Activated CD8-positive, alpha-beta memory T cell treated with anti-CD3 and anti-CD28 coated beads, Interleukin-2, amount 10 ng/mL, durations not matched to agents 7 days and 5 days (primary cell): ENCODE measurements around the gene CD163. TPM values are rescaled to one million over a fixed set of nuclear protein-coding genes. Genes with fewer than 3 reads are reported as not detected.
"Not testable (repeated sequence)": the region's sequence is repeated elsewhere in the genome, so short reads cannot be mapped to it uniquely, and the experiment has no call there.

ENCODE experiments used
- ATAC-seq: fragments of 150-1000 bp; cut with Tn5 transposase; one replicate; pipeline ENCODE4 v1.10.0; 2021; ENCODE audit warnings: moderate library complexity
- CTCF ChIA-PET: fragments of 350-600 bp; sonication (Branson Sonifier 250); formaldehyde crosslinking; loops from one replicate; lab custom pipeline; 2021; ENCODE audit warnings: antibody characterized with exemption; lab: Charles Lee
- DNase-seq: peaks from one replicate; pipeline ENCODE4 v3.0.0-alpha.2; 2020
- H3K27ac Mint-ChIP-seq: one replicate; pipeline ENCODE4 v1.8.0; 2021; ENCODE audit warnings: mild to moderate bottlenecking, mixed read lengths
- H3K27me3 Mint-ChIP-seq: one replicate; pipeline ENCODE4 v1.8.0; 2021; ENCODE audit warnings: mixed read lengths
- H3K36me3 Mint-ChIP-seq: one replicate; pipeline ENCODE4 v1.8.0; 2021; ENCODE audit warnings: mild to moderate bottlenecking, mixed read lengths
- H3K4me1 Mint-ChIP-seq: one replicate; pipeline ENCODE4 v1.8.0; 2021; ENCODE audit warnings: mixed read lengths
- H3K4me3 Mint-ChIP-seq: one replicate; pipeline ENCODE4 v1.8.0; 2021; ENCODE audit warnings: mild to moderate bottlenecking, moderate library complexity, mixed read lengths
- H3K9me3 Mint-ChIP-seq: one replicate; pipeline ENCODE4 v1.8.0; 2022; ENCODE audit warnings: low read depth, mixed read lengths
- total RNA-seq, 2 experiments: library from RNA; stranded (reverse); gene quantifications; one replicate each; pipeline ENCODE4 v1.2.3, GENCODE V29; 2021

CD163 gene
- not detected for total RNA-seq

DNA sequence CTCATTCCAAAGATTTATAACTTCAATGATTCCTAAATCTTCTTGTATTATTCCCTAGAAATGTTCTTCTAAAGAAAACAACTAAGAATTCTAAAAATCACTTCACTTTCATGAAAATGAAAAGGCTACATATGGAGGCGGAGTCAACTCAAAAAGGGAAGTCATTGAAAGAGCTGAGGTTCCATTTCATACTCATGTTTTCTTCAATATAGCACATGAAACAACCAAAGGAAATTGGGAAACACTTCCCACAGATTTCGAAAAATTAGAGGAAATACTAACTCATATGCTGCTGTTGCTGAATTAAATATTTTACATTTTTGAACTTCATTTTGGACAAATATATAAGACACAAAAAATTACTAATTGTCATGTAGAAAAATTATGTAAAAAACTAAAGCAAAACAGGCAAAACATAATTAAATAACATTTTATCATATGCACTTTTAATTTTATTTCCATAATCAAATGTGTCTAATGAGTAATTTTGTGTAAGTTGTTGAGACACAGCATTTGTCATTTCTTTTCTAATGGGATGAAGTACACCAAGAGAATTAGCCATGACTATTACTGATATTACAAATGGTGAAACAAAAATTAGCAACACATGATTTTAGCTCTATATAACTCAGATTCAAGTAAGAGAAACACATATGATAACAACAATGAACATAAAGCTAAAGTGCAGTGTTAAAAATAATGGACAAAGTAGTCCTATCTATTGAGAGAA is at the start of gene CD163:
TSS of gene CD163 (minus strand) at position 92 of the 730 bp plus-strand sequence. CDS start at position 5, 87 bp downstream.
- Mint-ChIP-seq H3K36me3 (no peaks in the 10 kb centered on the region), H3K4me1 (no peaks in the 10 kb centered on the region), H3K4me3 (no peak within 1 kb of the TSS), H3K9me3 (no peaks in the 10 kb centered on the region), H3K27me3 (peaks cover 29% of the 10 kb centered on the region), H3K27ac (no peak within 1 kb of the TSS)
- ATAC-seq: no peak
- CTCF ChIA-PET: no interaction called here
- no peak for DNase-seq

GRCh38 chr12:7542813-7543212 is 39.2 kb upstream of the CD163 start:
- H3K4me3 Mint-ChIP-seq: no peak overlapping the region

GRCh38 chr12:7542046-7542445 is 38.5 kb upstream of the CD163 start:
- CTCF ChIA-PET: no interaction called here
- no peak overlapping the region for H3K27ac Mint-ChIP-seq
- no peak for ATAC-seq
- peaks cover 25% of the 10 kb centered on the region for H3K27me3 Mint-ChIP-seq
- H3K9me3 Mint-ChIP-seq: no peaks in the 10 kb centered on the region
- no peak overlapping the region for H3K4me3 Mint-ChIP-seq
- H3K4me1 Mint-ChIP-seq: no peaks in the 10 kb centered on the region
- no peaks in the 10 kb centered on the region for H3K36me3 Mint-ChIP-seq
- DNase-seq: no peak

More at GRCh38 chr12:7542813-7543212, 39.2 kb upstream of the CD163 start:
- no peak for DNase-seq
- H3K4me1 Mint-ChIP-seq: no peaks in the 10 kb centered on the region
- CTCF ChIA-PET: no interaction called here
- H3K36me3 Mint-ChIP-seq: no peaks in the 10 kb centered on the region
- H3K27me3 Mint-ChIP-seq: peaks cover 25% of the 10 kb centered on the region
- no peak overlapping the region for H3K27ac Mint-ChIP-seq
- no peak for ATAC-seq
- H3K9me3 Mint-ChIP-seq: no peaks in the 10 kb centered on the region

DNA sequence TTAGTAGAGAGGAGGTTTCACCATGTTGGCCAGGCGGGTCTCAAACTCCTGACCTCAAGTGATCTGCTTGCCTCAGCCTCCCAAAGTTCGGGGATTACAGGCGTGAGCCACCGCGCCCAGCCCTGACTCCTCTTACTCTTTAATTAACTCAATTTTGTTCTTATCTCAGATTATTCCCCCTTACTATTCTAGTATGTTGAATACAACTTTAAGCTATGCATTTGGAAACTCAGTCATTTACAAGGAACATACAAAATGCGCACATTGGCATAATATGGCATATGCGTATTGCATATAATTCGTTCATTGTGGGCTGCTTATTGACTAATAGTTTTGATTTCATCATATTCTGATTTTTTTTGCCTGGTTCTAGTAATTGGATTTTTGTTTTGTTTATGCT is 10.8 kb upstream of the CD163 start:
- no peaks in the 10 kb centered on the region for H3K36me3 Mint-ChIP-seq
- peaks cover 32% of the 10 kb centered on the region for H3K27me3 Mint-ChIP-seq
- peaks cover 1% of the 10 kb centered on the region for H3K9me3 Mint-ChIP-seq
- CTCF ChIA-PET: no interaction called here
- ATAC-seq: no peak
- DNase-seq: no peak
- H3K4me1 Mint-ChIP-seq: no peaks in the 10 kb centered on the region
- H3K27ac Mint-ChIP-seq: no peak overlapping the region
- H3K4me3 Mint-ChIP-seq: no peak overlapping the region

DNA sequence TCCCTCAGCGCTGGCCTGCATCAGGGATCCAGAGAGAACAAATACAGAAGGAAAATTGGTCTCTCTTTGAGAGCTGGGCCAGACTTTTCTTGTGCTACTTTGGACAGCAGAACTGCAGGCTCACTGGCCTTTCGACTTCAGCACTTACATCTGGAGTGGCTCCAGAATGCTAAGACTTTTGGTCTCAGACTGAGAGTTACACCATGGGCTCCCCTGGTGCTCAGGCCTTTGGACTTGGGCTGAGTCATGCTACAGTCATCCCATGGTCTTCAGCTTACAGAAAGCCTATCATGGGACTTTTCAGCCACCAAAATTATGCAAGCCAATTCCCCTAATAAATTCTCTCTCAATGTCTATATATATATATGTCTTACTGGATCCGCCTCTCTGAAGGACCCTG is 9.0 kb upstream of the CD163 start:
- Mint-ChIP-seq H3K4me1 (no peaks in the 10 kb centered on the region), H3K27me3 (peaks cover 26% of the 10 kb centered on the region), H3K4me3 (no peak overlapping the region), H3K9me3 (peaks cover 1% of the 10 kb centered on the region), H3K27ac (no peak overlapping the region), H3K36me3 (no peaks in the 10 kb centered on the region)
- ATAC-seq (no peak), DNase-seq (no peak)
- CTCF ChIA-PET: interaction anchor here (1.0 to 1.8 kb wide), 2 partner anchors 11 to 14 kb away, joined by 3 read pairs; no protein-coding TSS in a partner anchor

- H3K4me1 Mint-ChIP-seq, H3K9me3 Mint-ChIP-seq, DNase-seq, H3K4me3 Mint-ChIP-seq, ATAC-seq, H3K36me3 Mint-ChIP-seq, H3K27ac Mint-ChIP-seq: not testable (repeated sequence)
- peaks cover 17% of the 10 kb centered on the region for H3K27me3 Mint-ChIP-seq
- CTCF ChIA-PET: interaction anchor here (1.3 kb wide), 1 partner anchor 128 kb away, joined by 3 read pairs; no protein-coding TSS in a partner anchor
Measured at GRCh38 chr12:7509793-7510470, 6.4 kb upstream of the CD163 start.

GRCh38 chr12:7502612-7503011 is 965 bp downstream of the CD163 start:
- H3K4me1 Mint-ChIP-seq: no peaks in the 10 kb centered on the region
- H3K36me3 Mint-ChIP-seq: no peaks in the 10 kb centered on the region
- CTCF ChIA-PET: no interaction called here
- no peaks in the 10 kb centered on the region for H3K9me3 Mint-ChIP-seq
- H3K27me3 Mint-ChIP-seq: peaks cover 39% of the 10 kb centered on the region
- ATAC-seq: no peak
- no peak overlapping the region for H3K27ac Mint-ChIP-seq
- DNase-seq: no peak
- H3K4me3 Mint-ChIP-seq: no peak overlapping the region

- peaks cover 40% of the 10 kb centered on the region for H3K27me3 Mint-ChIP-seq
- no peaks in the 10 kb centered on the region for H3K4me1 Mint-ChIP-seq
- DNase-seq (no peak), ATAC-seq (no peak)
- no peaks in the 10 kb centered on the region for H3K36me3 Mint-ChIP-seq
- no peaks in the 10 kb centered on the region for H3K9me3 Mint-ChIP-seq
- H3K4me3 Mint-ChIP-seq: no peak overlapping the region
- no peak overlapping the region for H3K27ac Mint-ChIP-seq
- CTCF ChIA-PET: interaction anchor here (1.0 kb wide), 1 partner anchor 10 kb away, joined by 3 read pairs; no protein-coding TSS in a partner anchor
Measured at GRCh38 chr12:7501031-7501588, 2.5 kb downstream of the CD163 start.

- Mint-ChIP-seq H3K9me3 (no peaks in the 10 kb centered on the region), H3K36me3 (no peaks in the 10 kb centered on the region), H3K4me3 (no peak overlapping the region), H3K4me1 (no peaks in the 10 kb centered on the region), H3K27me3 (peaks cover 49% of the 10 kb centered on the region), H3K27ac (no peak overlapping the region)
- DNase-seq (no peak), ATAC-seq (no peak)
- CTCF ChIA-PET: interaction anchor here (0.6 to 1.4 kb wide), 2 partner anchors 13 to 22 kb away, joined by 3 read pairs; no protein-coding TSS in a partner anchor
Measured at GRCh38 chr12:7499636-7500035, 3.9 kb downstream of the CD163 start.

DNA sequence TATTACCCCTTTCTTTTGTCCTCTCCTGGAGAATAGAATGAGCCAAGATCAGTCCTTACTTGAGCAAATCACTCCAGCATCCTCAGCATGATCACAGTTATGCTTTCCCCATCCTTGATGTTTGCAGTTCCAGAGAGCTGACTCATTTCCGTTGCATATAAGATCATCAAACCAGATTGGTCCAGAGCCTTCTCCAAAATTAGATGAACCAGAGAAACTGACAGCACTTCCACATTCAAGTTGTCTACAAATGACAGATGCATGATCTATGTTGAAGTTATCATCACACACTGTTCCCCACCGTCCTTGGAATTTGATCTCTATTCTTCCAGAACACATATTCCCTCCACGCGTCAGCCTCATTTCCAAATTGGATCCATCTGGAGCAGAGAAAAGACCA is 4.8 kb downstream of the CD163 start:
- no peaks in the 10 kb centered on the region for H3K36me3 Mint-ChIP-seq
- no peak for ATAC-seq
- DNase-seq: no peak
- CTCF ChIA-PET: interaction anchor here (1.4 kb wide), 1 partner anchor 14 kb away, joined by 3 read pairs; no protein-coding TSS in a partner anchor
- H3K27ac Mint-ChIP-seq: no peak overlapping the region
- no peak overlapping the region for H3K4me3 Mint-ChIP-seq
- H3K4me1 Mint-ChIP-seq: no peaks in the 10 kb centered on the region
- no peaks in the 10 kb centered on the region for H3K9me3 Mint-ChIP-seq
- H3K27me3 Mint-ChIP-seq: peaks cover 49% of the 10 kb centered on the region

GRCh38 chr12:7497661-7498060 is 5.9 kb downstream of the CD163 start:
- CTCF ChIA-PET: no interaction called here
- no peak overlapping the region for H3K4me3 Mint-ChIP-seq
- no peak for ATAC-seq

GRCh38 chr12:7496451-7496850 is 7.1 kb downstream of the CD163 start:
- Mint-ChIP-seq H3K4me3 (no peak overlapping the region), H3K27ac (no peak overlapping the region), H3K27me3 (peaks cover 49% of the 10 kb centered on the region), H3K9me3 (no peaks in the 10 kb centered on the region), H3K4me1 (no peaks in the 10 kb centered on the region), H3K36me3 (no peaks in the 10 kb centered on the region)
- DNase-seq (no peak), ATAC-seq (no peak)
- CTCF ChIA-PET: no interaction called here

More at GRCh38 chr12:7497661-7498060, 5.9 kb downstream of the CD163 start:
- H3K9me3 Mint-ChIP-seq: no peaks in the 10 kb centered on the region
- peaks cover 46% of the 10 kb centered on the region for H3K27me3 Mint-ChIP-seq
- H3K36me3 Mint-ChIP-seq: no peaks in the 10 kb centered on the region
- no peaks in the 10 kb centered on the region for H3K4me1 Mint-ChIP-seq
- no peak overlapping the region for H3K27ac Mint-ChIP-seq
- DNase-seq: no peak

DNA sequence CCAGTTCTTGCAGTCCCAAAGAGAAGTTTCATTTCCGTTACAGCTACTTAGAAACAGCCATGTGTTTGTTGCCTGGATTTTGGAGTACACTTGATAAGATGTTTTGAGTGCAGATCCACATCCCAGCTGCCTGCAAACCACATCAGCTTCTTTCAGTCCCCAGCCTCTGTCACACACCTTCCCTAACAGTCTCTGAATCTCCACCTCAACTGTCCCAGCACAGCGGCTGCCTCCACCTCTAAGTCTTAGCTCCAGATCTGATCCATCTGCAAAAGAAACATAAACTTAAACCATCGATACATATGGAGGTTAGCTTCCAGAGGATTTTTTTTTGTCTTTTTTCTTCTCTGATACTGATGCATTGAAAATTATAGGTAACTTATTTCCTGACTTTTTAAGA is 8.4 kb downstream of the CD163 start:
- Mint-ChIP-seq H3K27ac (no peak overlapping the region), H3K4me1 (no peaks in the 10 kb centered on the region), H3K4me3 (no peak overlapping the region), H3K9me3 (no peaks in the 10 kb centered on the region), H3K36me3 (no peaks in the 10 kb centered on the region), H3K27me3 (peaks cover 52% of the 10 kb centered on the region)
- no peak for DNase-seq
- CTCF ChIA-PET: no interaction called here
- ATAC-seq: no peak
